ENCODE results near the gene STOX2.

GRCh38 chr4:184021389-184021788 is 116.3 kb downstream of the STOX2 start:
- TF ChIP-seq CTCF (conservative IDR thresholded peaks at IDR 0.05): no peak
- no peak for TF ChIP-seq ZFX (IDR thresholded peaks at IDR 0.05)

All from C4-2B (cell line).